ENCODE results near the gene RNU5B-1.

Gene RNU5B-1

GRCh38 chr15:65289261-65289854, 15.1 kb upstream of the RNU5B-1 start:
- ATAC-seq: no peak
- TF ChIP-seq TSHZ2 (CRISPR knock-in tag; IDR thresholded peaks at IDR 0.05) (no peak), ZFP3 (CRISPR knock-in tag; IDR thresholded peaks at IDR 0.05) (no peak), CSDC2 (CRISPR knock-in tag; IDR thresholded peaks at IDR 0.05) (no peak), CREB5 (CRISPR knock-in tag; IDR thresholded peaks at IDR 0.05; ENCODE audit: low read depth) (no peak), ISL1 (CRISPR knock-in tag; IDR thresholded peaks at IDR 0.05) (no peak), ESRRG (CRISPR knock-in tag; IDR thresholded peaks at IDR 0.05) (no peak), RARB (CRISPR knock-in tag; IDR thresholded peaks at IDR 0.05) (no peak), PPARA (CRISPR knock-in tag; IDR thresholded peaks at IDR 0.05; ENCODE audit: borderline replicate concordance) (no peak), BACH2 (CRISPR knock-in tag; IDR thresholded peaks at IDR 0.05; ENCODE audit: borderline replicate concordance) (no peak), OSR1 (CRISPR knock-in tag; IDR thresholded peaks at IDR 0.05) (no peak)

- ATAC-seq: no peak
- no peak for TF ChIP-seq ZFP30 (CRISPR knock-in tag; IDR thresholded peaks at IDR 0.05)
- no peak for TF ChIP-seq ESRRG (CRISPR knock-in tag; IDR thresholded peaks at IDR 0.05)
- no peak for TF ChIP-seq ZFP3 (CRISPR knock-in tag; IDR thresholded peaks at IDR 0.05)
- TF ChIP-seq ZC3H10 (CRISPR knock-in tag; IDR thresholded peaks at IDR 0.05): no peak
- no peak for TF ChIP-seq CSRNP3 (CRISPR knock-in tag; IDR thresholded peaks at IDR 0.05)
- no peak for TF ChIP-seq SNAI2 (CRISPR knock-in tag; IDR thresholded peaks at IDR 0.05)
These were observed 14.2 kb upstream of the RNU5B-1 start for GRCh38 chr15:65290228-65290627.

GRCh38 chr15:65292938-65293518, 11.4 kb upstream of the RNU5B-1 start:
- peak; percentile 3; the same call in 1 of the 3 replicates for ATAC-seq

GRCh38 chr15:65298731-65299130, 5.7 kb upstream of the RNU5B-1 start:
- ATAC-seq: no peak
- TF ChIP-seq POU6F1 (CRISPR knock-in tag; IDR thresholded peaks at IDR 0.05; ENCODE audit: borderline replicate concordance, low read depth) (no peak), SNAI2 (CRISPR knock-in tag; IDR thresholded peaks at IDR 0.05) (no peak), ZNF565 (CRISPR knock-in tag; conservative IDR thresholded peaks at IDR 0.05; ENCODE audit: low read depth) (no peak), PATZ1 (CRISPR knock-in tag; IDR thresholded peaks at IDR 0.05; ENCODE audit: borderline replicate concordance) (no peak)

More at GRCh38 chr15:65292938-65293518, 11.4 kb upstream of the RNU5B-1 start:
- TF ChIP-seq ZNF565 (CRISPR knock-in tag; conservative IDR thresholded peaks at IDR 0.05; ENCODE audit: low read depth): no peak
- no peak for TF ChIP-seq CREB5 (CRISPR knock-in tag; IDR thresholded peaks at IDR 0.05; ENCODE audit: low read depth)
- TF ChIP-seq RARB (CRISPR knock-in tag; IDR thresholded peaks at IDR 0.05): no peak
- TF ChIP-seq CSDC2 (CRISPR knock-in tag; IDR thresholded peaks at IDR 0.05): no peak
- TF ChIP-seq ISL1 (CRISPR knock-in tag; IDR thresholded peaks at IDR 0.05): peak; percentile 21; the same call in 1 of the 2 replicates

Data from SK-N-SH treated with all-trans-retinoic acid at 6 μM for 48 hours (cell line).